ENCODE results near the gene SVIL. TPM values are rescaled to one million over a fixed set of nuclear protein-coding genes. Genes with fewer than 3 reads are reported as not detected.

Gene SVIL
- polyA plus RNA-seq, 1 experiment = 5.7 TPM

GRCh38 chr10:29668628-29669027 lies 33.9 kb upstream of the SVIL start:
- no peaks in the 10 kb centered on the region for H3K27me3 ChIP-seq (ENCODE audit: control insufficient read depth, insufficient read depth, low read length)
- ChIA-PET CTCF (interaction anchor here (0.7 to 1.3 kb wide), 3 partner anchors 11 to 22 kb away, joined by 3 to 5 read pairs (median 3); no protein-coding TSS in a partner anchor), POLR2A (no interaction called here)
- H3K4me3 ChIP-seq (ENCODE audit: low read depth, low read length) = no peak overlapping the region
- no peaks in the 10 kb centered on the region for H3K36me3 ChIP-seq (ENCODE audit: control insufficient read depth, insufficient read depth, low read length)
- DNase-seq (ENCODE audit: low read depth) = no peak
- no peak for TF ChIP-seq CTCF (IDR thresholded peaks at IDR 0.05; ENCODE audit: insufficient read depth, low read depth, low read length)

DNA sequence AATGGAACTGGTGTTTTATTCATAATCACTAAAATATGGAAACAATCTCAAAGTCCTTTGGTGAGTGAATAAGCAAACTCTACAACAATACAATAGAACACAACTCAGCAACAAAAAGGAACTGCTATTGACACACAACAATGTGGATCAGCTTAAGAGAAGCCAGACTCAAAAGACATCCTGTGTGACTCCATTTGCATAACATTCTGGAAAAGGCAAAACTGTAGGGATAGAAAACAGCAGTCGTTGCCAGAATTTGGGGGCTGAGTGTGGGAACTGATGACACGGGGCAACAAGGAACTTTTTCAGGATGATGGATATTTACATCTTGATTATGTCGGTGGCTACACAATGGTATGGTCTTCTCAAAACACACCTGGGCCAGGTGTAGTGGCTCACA lies 32.4 kb upstream of the SVIL start:
- Histone ChIP-seq H3K36me3 (ENCODE audit: control insufficient read depth, insufficient read depth, low read length) (no peaks in the 10 kb centered on the region), H3K4me3 (ENCODE audit: low read depth, low read length) (no peak overlapping the region), H3K27me3 (ENCODE audit: control insufficient read depth, insufficient read depth, low read length) (no peaks in the 10 kb centered on the region)
- no peak for TF ChIP-seq CTCF (IDR thresholded peaks at IDR 0.05; ENCODE audit: insufficient read depth, low read depth, low read length)
- CTCF ChIA-PET = interaction anchor here (1.3 kb wide), 1 partner anchor 9 kb away, joined by 5 read pairs; no protein-coding TSS in a partner anchor
- DNase-seq (ENCODE audit: low read depth) = no peak
- POLR2A ChIA-PET = no interaction called here

DNA sequence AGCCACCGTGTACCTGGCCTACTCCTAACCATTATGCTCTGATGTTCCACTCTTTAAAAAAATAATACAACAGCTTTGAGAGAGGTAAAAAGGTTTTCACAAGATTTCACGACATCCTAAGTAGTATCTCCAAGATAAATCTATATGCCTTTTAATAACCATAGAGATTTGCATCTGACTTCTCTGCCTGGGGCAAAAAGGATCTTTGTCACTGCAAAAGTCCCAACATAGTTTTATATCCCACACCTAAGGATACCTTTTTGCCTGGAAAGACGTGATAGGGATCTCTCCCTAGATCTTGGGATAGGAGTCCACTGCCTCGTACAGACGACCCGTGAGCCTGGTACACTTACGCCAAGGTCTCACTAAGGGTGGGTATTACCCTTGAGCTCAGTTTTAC lies 31.4 kb upstream of the SVIL start:
- Histone ChIP-seq H3K27me3 (ENCODE audit: control insufficient read depth, insufficient read depth, low read length) (peaks cover 5% of the 10 kb centered on the region; the same call in 1 of the 2 replicates), H3K4me3 (ENCODE audit: low read depth, low read length) (no peak overlapping the region), H3K36me3 (ENCODE audit: control insufficient read depth, insufficient read depth, low read length) (no peaks in the 10 kb centered on the region)
- no peak for TF ChIP-seq CTCF (IDR thresholded peaks at IDR 0.05; ENCODE audit: insufficient read depth, low read depth, low read length)
- POLR2A ChIA-PET = no interaction called here
- CTCF ChIA-PET = no interaction called here
- no peak for DNase-seq (ENCODE audit: low read depth)

DNA sequence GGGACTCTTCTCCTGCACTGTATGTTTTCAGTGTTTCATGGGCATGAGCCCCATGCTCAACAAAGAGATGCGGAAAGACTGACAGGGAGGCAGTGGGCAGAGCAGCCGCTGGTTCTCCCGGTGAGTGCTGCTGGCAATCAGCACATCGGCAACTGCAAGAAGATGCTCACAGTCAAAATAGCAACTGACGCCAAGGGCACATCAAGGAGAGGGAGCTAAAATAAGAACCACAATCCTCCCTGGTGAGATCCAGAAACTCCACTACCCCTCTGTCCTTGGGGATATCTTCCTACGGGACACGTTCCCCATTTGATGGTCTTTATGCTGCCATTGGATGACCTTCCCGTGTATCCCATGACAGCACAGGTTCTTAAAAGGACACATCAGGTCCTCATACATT lies 28.9 kb upstream of the SVIL start:
- no peak for TF ChIP-seq CTCF (IDR thresholded peaks at IDR 0.05; ENCODE audit: insufficient read depth, low read depth, low read length)
- no peaks in the 10 kb centered on the region for H3K36me3 ChIP-seq (ENCODE audit: control insufficient read depth, insufficient read depth, low read length)
- ChIA-PET POLR2A (no interaction called here), CTCF (no interaction called here)
- peaks cover 5% of the 10 kb centered on the region; the same call in 1 of the 2 replicates for H3K27me3 ChIP-seq (ENCODE audit: control insufficient read depth, insufficient read depth, low read length)
- H3K4me3 ChIP-seq (ENCODE audit: low read depth, low read length) = no peak overlapping the region
- DNase-seq (ENCODE audit: low read depth) = no peak

GRCh38 chr10:29658984-29659965 lies 24.5 kb upstream of the SVIL start:
- Histone ChIP-seq H3K27me3 (ENCODE audit: control insufficient read depth, insufficient read depth, low read length) (peaks cover 7% of the 10 kb centered on the region; the same call in 1 of the 2 replicates), H3K36me3 (ENCODE audit: control insufficient read depth, insufficient read depth, low read length) (no peaks in the 10 kb centered on the region), H3K4me3 (ENCODE audit: low read depth, low read length) (no peak overlapping the region)
- POLR2A ChIA-PET = no interaction called here
- DNase-seq (ENCODE audit: low read depth) = peak; percentile 98
- CTCF ChIA-PET = interaction anchor here (0.6 to 1.7 kb wide), 7 partner anchors 11 to 184 kb away, joined by 3 to 5 read pairs (median 3); no protein-coding TSS in a partner anchor
- peak; percentile 54 for TF ChIP-seq CTCF (IDR thresholded peaks at IDR 0.05; ENCODE audit: insufficient read depth, low read depth, low read length)

Measured in BJ (cell line).